Sigmoid colon (tissue), 3 donors: ENCODE data around the gene PRTN3.

Experiments
- POLR2A ChIP-seq, 2 donors: fragments of 450-650 bp; IDR thresholded peaks; one replicate each; pipeline ENCODE4 v1.6.1; 2016; ENCODE audit warnings: antibody characterized with exemption in 2 of 2, mild to moderate bottlenecking in 2 of 2, moderate library complexity in 2 of 2
- TF ChIP-seq, protein P1 (sequence below), 4 experiments: fragments of 450-650 bp in 3 of 4; fragments of 200-600 bp in 1 of 4; IDR thresholded peaks; one replicate each; pipeline ENCODE4 v1.5.1; 2016 to 2019; ENCODE audit warnings: antibody characterized with exemption in 4 of 4, mild to moderate bottlenecking in 3 of 4, moderate library complexity in 2 of 4

DNA sequence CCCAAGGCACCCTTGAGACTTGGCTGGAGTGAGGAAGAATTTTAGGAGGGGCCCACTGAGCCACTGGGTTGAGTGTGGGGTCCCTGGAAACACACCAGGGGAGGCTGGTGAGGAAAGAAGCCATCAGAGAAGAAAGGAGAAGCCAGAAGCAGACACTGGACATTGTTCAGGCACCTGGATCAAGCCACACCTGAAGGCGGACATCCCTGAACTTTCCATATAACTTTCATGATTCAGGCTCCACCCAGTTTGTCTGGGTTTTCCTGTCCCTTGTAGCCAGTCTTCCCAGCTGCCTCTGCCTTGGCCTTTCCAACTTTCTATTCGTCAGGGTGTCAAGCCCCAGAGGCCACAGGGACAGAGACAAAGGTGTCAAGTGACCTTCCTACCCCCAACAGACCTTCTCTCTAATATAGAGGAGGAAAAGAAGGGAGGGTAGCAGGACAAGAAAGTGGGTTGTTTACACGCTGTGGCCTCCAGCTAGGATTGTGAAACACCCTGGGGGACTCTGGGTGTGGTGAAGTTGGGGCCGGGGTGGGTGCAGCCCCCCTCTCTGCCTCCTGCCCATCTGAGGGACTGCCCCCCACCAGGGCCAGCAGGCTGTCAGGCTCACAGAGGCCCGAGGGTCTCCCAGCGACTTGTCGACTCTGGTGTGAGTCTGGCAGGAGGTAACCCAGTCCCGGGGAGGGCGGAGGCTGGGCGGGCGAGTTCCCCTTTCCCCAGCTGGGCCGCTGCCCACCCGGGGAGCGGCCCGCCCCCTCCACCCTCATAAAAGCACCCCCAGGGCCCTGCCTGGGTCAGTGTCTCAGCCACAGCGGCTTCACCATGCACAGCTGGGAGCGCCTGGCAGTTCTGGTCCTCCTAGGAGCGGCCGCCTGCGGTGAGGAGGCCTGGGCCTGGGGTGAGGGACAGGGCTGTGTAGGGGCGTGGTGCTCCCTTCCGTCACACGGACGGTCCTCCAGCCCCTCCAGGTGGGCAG, 18.4 kb downstream of the PRTN3 start, which contains the start of gene CFD:
- peak in 1 of 2 donors; percentile 46 for TF ChIP-seq POLR2A (IDR thresholded peaks at IDR 0.05)
- TF ChIP-seq, protein P1, sequence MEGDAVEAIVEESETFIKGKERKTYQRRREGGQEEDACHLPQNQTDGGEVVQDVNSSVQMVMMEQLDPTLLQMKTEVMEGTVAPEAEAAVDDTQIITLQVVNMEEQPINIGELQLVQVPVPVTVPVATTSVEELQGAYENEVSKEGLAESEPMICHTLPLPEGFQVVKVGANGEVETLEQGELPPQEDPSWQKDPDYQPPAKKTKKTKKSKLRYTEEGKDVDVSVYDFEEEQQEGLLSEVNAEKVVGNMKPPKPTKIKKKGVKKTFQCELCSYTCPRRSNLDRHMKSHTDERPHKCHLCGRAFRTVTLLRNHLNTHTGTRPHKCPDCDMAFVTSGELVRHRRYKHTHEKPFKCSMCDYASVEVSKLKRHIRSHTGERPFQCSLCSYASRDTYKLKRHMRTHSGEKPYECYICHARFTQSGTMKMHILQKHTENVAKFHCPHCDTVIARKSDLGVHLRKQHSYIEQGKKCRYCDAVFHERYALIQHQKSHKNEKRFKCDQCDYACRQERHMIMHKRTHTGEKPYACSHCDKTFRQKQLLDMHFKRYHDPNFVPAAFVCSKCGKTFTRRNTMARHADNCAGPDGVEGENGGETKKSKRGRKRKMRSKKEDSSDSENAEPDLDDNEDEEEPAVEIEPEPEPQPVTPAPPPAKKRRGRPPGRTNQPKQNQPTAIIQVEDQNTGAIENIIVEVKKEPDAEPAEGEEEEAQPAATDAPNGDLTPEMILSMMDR (IDR thresholded peaks at IDR 0.05): no peak
